Choroid plexus epithelial cell (primary cell): ENCODE data around the gene MAP9.
"Not testable (repeated sequence)": the region's sequence is repeated elsewhere in the genome, so short reads cannot be mapped to it uniquely, and the experiment has no call there.

ENCODE experiments used
- DNase-seq: peaks from one replicate; pipeline ENCODE4 v3.0.0-alpha.2; 2010; ENCODE audit warnings: low read depth
- H3K4me3 ChIP-seq: 2 replicates; pipeline ENCODE4 v1.5.1; 2011; ENCODE audit warnings: low read depth, mild to moderate bottlenecking, control low read depth, low read length, moderate library complexity
- CTCF ChIP-seq: conservative IDR thresholded peaks from 2 replicates; pipeline ENCODE4 v1.5.1; 2011; ENCODE audit warnings: low read depth, mild to moderate bottlenecking, control low read depth, inconsistent platforms, low read length, moderate library complexity

MAP9 gene

GRCh38 chr4:155322782-155323181 is 54.0 kb downstream of the MAP9 start:
- DNase-seq: no peak
- TF ChIP-seq CTCF: no peak

GRCh38 chr4:155321006-155321405 is 55.8 kb downstream of the MAP9 start:
- no peak for TF ChIP-seq CTCF
- H3K4me3 ChIP-seq: no peak overlapping the region
- DNase-seq: no peak

More at GRCh38 chr4:155322782-155323181, 54.0 kb downstream of the MAP9 start:
- H3K4me3 ChIP-seq: no peak overlapping the region

GRCh38 chr4:155319516-155319915 is 57.2 kb downstream of the MAP9 start:
- no peak overlapping the region for H3K4me3 ChIP-seq
- no peak for TF ChIP-seq CTCF
- DNase-seq: no peak

GRCh38 chr4:155312027-155312426 is 64.7 kb downstream of the MAP9 start:
- DNase-seq, H3K4me3 ChIP-seq: not testable (repeated sequence)

GRCh38 chr4:155307731-155308277 is 69.0 kb downstream of the MAP9 start:
- DNase-seq: no peak
- no peak overlapping the region for H3K4me3 ChIP-seq
- TF ChIP-seq CTCF: no peak

- TF ChIP-seq CTCF: no peak
- no peak overlapping the region for H3K4me3 ChIP-seq
- no peak for DNase-seq
These were observed 71.1 kb downstream of the MAP9 start for GRCh38 chr4:155305619-155306018.

- H3K4me3 ChIP-seq: no peak overlapping the region
- no peak for DNase-seq
- TF ChIP-seq CTCF: no peak
These were observed 72.4 kb downstream of the MAP9 start for GRCh38 chr4:155304375-155304774.
